ENCODE measurements around the gene DOCK1.
"Not testable (repeated sequence)": the region's sequence is repeated elsewhere in the genome, so short reads cannot be mapped to it uniquely, and the experiment has no call there.

The DOCK1 gene

DNA sequence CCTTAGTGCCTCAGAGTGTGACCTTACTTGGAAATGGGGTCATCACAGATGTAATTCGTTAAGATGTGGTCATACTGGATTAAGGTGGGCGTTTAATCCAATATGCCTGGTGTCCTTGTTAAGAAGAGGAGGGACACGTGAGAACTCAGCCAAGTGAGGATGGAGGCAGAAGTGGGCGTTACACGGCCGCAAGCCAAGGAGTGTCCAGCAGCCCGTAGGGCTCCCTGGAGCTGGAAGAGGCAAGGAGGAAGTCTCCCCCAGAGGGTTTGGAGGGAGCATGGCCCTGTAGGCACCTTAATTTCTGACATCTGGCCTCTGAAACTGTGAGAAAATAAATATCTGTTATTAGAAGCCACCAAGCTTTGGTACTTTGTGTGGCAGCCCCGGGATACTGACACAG, 21.3 kb downstream of the DOCK1 start:
- DNase-seq (ENCODE audit: low read depth) = no peak

DNA sequence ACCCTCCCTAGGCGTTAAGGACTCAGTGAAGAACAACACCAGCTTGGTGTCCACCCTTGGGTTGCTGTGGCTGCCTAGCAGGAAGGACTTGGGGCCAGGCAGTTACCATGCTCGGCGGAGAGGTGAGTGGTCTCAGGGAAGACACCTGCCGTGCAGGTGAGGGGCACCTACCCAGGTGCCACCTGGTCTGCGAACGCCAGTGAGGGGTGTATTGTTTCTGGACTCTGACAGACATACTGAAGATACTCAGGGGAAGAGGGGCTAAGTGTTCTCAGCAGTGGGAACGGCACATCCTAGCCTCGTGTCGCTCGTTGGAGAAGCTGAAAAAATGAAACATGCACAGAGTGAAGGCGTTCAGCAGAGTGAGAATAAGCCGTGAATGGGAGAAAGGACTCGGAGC, 22.6 kb downstream of the DOCK1 start:
- DNase-seq (ENCODE audit: low read depth) = no peak

DNA sequence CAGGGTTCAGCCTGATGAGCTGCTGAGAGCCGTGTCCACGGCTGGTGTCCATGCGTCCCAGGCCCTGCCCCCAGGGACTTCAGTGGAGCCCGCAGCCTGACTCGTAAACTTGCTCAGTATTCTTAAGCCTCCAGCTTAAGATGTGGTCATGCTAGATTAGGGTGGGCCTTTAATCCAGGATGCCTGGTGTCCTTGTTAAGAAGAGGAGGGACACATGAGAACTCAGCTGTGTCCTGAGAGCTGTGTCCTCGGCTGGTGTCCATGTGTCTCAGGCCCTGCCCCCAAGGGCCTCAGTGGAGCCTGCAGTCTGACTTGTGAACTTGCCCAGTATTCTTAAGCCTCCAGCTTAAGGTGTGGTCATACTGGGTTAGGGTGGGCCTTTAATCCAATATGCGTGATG, 23.0 kb downstream of the DOCK1 start:
- no peak for DNase-seq (ENCODE audit: low read depth)

DNA sequence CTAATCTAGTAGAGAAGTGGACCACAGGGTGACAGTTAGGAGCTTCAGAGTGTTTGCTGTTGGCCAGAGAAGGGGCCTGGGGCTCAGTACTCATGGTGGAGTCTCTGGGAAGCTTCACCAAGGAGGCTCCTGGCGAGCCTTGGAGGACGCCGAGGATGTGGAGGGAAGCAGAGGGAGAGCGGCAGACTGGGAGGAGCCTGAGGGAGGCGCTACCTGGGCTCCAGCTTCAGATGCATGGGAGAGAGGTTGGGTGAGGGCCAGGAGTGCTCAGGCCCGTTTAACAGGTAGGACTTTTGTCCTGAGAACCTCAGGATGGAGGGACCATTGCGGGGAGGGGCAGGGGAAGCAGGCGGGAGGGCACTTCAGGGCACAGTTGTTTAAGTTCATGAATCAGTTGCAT, 24.2 kb downstream of the DOCK1 start:
- no peak for DNase-seq (ENCODE audit: low read depth)

DNA sequence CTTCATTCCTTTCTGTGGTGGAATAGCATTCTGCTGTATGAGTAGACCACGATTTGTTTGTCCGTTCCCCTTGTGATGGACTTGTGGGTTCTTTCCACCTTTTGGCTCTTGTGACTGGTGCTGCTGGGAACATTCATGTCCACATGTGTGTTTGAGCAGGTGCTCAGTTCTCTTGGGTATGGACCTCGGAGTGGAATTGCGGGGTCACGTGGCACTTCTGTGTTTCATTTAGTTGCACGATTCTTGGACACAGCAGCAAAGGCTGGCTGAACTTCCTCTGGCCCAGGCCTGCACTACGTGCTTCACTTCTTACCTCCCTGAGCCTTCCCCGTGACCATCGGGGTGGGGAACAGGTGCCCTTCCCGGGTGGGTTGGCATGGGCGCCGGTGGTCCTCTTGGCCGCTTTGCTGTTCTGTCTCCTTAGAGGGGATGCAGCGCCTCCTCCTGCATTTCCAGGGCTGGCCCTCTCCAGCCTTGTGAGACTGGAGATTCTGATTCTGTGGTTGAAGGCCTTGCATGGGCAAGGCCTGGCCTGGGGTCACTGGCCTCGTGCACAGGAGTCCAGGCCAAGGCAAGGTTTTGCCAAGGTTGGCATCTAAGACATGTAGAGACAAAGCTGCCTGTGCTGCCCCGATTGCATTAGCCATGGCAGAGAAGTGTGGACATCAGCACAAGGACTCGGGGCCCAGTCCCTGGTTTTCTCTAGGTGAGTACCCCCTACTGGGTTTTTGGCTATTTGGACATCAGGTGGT, 25.1 kb downstream of the DOCK1 start:
- DNase-seq (ENCODE audit: low read depth) = peak; percentile 22

DNA sequence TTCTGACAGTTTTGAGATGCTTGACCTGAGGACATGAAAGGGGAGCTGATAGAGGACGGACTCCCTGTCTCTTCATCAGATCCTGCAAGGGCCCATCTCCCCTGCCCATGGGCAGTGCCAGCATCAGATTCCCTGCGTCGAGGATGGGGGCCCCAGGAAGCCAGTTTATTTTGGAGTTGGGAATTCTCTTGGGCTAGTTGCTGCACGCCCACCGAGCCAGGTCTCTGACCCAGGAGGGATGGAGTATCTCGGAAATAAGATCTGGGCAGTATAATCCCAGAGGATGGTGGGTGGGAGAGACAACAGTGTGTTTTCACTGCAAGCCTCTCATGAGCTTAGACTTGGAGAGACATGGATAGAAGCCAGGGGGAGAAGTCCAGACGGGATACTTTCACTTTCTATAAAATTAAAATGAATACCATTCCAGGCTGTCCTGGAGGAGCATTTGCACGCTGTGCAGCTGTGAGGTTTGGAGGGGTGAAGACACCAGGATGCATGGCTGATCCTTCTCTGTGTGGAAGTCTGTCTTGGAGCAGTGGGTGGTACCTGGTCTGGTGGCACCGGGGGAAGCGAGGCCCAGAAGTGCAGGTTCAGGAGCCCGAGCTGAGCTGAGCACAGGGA, 25.8 kb downstream of the DOCK1 start:
- DNase-seq (ENCODE audit: low read depth) = peak; percentile 20

DNA sequence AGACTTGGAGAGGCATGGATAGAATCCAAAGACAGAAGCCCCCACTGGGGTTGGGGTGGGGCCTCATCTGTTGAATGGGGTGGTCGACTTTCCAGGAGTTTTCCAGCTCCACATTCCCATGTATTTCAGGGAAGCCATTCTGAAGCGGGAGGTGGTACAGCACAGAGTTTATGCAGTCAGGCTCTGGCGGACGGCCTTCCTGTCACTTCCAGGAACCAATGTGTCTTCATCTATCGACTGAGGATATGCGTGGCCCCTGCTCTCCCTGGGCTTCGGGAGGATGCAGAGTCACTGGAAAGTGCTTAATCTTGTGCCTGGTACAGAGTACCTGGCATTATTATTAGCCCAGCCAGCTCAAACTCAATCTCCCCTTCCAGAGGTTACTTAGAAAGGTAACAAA, 26.3 kb downstream of the DOCK1 start:
- no peak for DNase-seq (ENCODE audit: low read depth)

DNA sequence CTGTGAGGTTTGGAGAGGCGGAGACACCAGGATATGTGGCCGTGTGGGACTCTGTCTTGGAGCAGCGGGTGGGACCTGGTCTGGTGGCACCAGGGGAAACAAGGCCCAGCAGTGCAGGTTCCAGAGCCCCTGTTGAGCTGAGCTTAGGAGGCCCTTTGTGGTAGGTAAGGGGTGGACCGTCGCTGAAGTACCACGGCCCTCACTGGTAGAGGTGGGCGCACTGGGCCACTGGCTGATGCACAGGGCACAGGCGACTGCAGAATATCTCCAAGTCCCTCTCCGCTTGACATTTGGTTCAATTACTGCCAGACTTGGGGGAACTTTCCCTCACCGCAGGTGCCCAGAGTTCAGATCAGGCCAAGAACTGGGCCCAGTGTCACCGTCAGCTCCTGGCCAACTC, 27.3 kb downstream of the DOCK1 start:
- DNase-seq (ENCODE audit: low read depth) = no peak

DNA sequence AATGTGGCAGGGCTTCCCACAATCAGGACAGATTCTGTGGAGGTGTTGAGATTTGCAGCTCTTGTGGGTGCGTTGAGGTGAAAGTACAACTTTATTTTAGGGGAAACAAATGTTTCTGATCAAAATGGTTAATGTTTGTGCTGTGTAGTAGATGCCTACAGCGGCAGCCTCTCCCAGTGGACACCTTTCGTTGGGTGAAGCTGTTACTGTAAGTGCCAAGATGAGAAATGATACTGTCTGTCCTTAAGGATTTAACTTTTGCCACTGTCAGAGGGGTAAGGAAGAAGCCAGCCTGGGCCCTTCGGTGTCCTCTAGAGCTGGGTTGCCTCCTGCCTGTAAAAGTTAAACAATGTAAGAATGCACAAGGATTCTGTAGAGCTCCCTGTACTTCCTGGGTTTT, 27.9 kb downstream of the DOCK1 start:
- no peak for DNase-seq (ENCODE audit: low read depth)

DNA sequence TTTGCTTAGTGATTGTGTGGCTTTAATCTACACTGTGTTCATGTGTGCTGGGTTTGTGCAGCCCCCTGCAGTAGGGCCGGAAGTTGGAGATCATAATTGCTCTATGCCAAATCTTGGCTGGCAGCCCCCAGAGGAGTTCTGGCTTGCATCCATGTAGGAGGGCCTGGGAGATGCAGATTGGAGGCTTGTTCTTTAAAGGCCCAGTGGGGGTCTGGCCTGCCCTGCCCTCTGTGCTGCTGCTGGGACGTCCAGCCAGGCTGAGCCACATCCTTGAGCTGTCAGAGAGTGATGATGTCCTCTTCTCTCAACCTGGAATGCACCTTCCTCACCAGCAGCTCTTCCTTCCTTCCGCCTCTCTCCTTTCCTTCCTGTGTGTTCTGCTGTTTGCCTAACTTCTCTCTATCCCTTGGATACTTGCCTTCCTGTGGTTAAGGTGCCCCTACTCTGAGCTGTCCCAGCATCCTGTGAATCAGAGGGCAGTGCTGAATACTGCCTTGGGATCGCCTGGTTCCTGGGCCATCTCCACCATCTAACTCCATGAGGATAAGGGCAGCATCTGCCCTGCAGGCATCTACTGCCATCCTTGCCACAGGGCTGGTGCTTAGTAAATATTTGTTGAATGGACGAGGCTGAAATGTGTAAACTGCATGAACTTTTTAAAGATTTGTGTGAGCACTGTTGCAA, 30.2 kb downstream of the DOCK1 start:
- peak; percentile 22 for DNase-seq (ENCODE audit: low read depth)

DNA sequence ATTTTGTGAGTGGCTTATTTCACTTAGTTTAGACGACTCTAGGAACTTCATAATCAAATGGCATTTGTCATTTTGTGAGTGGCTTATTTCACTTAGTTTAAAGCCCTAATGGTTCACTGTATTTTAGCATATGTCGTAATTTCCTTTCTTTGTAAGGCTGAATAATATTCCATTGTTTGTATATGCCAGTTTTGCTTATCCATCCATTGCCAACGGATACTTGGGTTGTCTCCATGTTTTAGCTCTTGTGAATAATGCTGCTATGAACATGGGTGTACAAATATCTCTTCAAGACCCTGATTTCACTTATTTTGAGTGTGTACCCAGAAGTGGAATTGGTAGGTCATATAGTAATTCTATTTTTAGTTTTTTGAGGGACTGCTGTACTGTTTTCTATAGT, 31.8 kb downstream of the DOCK1 start:
- DNase-seq (ENCODE audit: low read depth) = no peak

DNA sequence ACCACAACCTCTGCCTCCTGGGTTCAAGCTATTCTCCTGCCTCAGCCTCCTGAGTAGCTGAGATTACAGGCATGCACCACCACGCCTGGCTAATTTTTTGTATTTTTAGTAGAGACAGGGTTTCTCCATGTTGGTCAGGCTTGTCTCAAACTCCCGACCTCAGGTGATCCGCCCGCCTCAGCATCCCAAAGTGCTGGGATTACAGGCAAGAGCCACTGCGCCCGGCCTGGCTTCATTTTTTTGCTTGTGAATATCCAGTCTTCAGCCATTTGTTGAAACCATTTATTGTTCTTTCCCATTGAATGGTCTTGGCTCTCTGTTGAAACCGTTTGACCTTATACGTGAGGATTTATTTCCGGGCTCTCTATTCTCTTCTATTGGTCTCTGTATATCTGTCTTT, 32.9 kb downstream of the DOCK1 start:
- not testable (repeated sequence) for DNase-seq (ENCODE audit: low read depth)

DNA sequence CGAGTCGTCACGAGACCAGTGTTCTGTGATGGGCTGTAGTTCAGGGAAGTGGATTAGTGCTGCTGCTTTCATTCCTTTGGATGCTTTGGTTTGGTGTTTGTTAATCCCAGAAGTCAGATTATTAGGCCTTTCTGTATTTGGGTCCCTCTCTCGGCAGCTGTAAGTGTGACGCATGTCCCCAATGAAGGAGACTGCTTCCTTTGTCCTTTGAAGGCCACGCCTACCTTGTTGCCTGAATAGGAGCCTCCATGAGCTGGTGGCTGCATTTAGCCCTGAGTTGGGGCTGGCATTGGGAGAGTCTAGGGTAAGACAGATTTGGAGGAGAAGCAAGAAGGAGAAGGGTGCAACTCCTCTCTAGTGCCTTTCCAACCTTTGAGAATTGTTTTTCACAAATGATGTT, 34.5 kb downstream of the DOCK1 start:
- DNase-seq (ENCODE audit: low read depth) = no peak

DNA sequence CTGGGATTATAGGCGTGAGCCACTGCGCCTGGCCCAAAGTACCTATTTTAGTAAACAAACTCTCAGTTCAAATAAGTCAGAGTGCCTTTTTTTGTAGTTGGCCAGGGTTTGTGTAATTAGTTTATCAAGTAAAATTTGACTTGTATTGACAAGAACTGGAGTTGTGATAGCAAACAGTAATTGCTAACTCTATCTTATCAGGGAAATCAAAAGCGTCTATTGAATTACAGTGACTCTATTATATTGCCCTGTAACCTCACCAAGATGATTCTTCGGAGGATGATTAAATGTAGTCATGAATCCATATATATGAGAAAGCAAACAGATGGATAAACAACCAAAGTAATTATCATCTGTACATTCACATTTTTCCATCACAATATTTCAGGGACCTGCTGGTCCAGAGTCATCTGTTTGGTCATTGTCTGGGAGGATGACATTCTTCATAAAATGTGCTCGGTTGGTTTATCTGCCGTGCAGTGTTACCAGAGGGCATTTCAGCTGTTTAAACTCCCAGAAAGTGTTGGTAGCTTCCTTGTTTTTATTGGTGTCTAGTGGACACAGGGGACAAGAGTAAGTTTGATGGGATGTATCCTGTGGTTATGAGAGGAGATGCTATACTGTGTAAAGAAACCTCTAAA, 35.6 kb downstream of the DOCK1 start:
- DNase-seq (ENCODE audit: low read depth) = no peak

DNA sequence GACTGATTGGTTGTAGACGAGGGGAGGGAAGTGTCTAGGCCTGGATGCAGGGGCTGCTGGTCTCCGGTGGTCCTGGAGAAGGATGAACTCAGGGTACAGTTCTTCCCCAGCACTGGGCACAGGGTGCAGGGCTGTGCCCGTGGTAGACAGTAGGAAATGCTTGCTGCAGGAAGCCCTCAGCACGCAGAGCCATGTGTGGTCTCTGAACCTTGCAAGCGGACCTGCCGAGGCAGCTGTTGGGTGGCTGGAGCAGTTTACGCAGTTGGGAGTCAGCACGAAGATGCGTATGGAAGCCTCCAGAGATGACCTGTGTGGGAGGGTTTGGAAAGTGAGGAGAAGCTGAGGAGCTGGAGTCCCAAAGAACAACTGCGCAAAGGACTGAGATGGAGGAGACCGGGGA, 39.0 kb downstream of the DOCK1 start:
- no peak for DNase-seq (ENCODE audit: low read depth)

DNA sequence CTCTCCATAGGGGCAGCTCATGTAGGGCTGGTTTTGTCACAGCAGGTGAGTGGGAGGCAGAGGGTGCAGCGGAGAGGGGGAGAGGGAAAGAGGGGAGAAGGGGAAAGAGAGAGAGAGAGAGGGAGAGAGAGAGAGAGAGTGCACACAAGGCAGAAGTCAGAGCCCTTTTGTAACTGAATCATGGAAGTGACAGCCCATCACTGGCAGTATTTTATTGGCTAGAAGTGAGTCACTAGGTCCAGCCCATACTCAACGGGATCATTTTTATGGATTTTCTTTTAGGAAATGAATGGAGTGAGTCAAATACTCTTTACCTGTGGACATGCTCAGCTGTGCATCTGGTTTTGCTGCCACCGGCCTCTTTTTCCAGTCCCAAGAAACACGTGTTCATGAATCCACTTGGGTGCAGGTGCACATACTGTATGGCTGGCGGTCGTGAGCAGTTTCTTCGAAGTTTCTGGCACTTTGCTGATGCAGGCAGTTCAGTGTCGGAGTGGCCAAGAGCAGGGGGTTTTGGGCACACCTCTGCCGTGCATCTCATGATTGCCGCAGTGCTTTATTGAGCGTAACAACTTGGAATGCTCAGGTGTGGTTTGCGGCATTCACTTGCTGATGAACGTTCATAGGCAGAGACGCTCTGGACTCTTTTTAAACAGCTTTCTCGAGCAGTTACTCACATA, 40.3 kb downstream of the DOCK1 start:
- DNase-seq (ENCODE audit: low read depth) = no peak

DNA sequence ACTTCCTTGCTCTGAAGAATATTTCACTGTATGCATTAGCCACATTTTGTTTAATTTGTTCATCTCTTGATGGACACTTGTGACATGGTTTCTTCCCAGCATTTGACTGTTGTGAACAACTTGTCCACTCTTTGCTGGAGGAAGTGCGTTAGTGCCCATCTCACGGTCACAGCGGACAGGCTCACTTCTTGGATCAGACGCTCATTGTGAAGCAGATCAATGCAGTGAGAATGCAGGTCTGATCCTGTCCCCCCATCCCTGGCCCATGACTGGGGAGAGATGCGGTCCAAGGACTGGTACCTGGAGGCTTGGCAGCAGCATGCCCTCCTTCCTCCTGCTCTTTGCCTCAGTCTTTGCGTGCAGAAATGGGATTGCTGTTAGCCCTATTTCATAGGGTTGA, 41.5 kb downstream of the DOCK1 start:
- no peak for DNase-seq (ENCODE audit: low read depth)

DNA sequence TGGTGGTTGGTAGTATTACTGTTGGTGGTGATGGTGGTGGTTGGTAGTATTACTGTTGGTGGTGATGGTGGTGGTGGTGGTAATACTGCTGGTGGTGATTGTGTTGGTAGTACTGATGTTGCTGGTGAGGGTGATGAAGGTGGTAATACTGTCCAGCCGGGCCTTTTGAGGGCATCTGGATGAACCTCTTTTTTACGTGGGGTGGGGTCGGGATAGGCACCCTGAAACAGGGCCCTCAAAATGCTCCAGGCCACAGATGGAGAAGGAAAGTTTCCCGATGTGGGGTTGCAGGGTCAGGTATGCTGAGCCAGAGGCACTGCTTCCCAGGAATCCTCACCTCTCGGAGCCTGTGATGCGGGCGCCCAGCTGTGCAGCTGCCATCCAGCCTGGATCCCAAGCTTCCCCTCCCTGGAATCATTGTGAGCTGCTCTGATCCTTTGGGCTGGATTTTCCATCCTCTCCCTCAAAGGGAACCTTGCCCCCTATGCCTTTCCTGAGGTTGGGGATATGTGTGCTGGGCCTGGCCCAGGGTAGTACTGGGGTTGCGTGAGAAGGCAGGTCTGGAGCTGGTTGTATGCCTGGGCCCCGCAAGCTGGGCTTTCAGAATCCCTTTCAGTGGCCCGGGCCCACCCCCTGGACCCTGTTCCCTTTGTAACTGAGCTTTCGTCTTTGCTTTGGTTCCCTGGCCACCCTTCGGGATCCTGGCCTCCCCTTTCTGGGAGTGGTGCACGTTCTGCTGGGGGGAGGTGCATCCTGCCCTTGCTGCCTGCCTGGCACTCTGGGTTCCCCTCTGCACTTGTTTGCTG, 43.3 kb downstream of the DOCK1 start:
- no peak for DNase-seq (ENCODE audit: low read depth)

DNA sequence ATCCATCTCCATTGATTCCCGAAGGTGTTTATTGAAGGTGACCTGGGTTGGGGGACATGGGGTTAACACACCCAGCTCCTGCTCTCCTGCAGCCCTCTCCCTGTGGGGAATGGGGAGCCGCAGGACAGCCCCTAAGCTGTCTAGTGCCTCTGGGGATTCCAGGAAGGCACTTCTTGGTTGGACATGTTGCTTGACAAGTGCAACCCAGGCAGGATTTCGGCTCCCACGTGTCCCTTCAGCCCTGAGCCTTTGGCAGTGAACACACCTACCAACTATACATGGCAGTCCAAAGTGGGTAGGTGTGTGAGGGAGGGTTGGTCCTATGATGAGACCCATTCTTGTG, 43.9 kb downstream of the DOCK1 start:
- no peak for DNase-seq (ENCODE audit: low read depth)

DNA sequence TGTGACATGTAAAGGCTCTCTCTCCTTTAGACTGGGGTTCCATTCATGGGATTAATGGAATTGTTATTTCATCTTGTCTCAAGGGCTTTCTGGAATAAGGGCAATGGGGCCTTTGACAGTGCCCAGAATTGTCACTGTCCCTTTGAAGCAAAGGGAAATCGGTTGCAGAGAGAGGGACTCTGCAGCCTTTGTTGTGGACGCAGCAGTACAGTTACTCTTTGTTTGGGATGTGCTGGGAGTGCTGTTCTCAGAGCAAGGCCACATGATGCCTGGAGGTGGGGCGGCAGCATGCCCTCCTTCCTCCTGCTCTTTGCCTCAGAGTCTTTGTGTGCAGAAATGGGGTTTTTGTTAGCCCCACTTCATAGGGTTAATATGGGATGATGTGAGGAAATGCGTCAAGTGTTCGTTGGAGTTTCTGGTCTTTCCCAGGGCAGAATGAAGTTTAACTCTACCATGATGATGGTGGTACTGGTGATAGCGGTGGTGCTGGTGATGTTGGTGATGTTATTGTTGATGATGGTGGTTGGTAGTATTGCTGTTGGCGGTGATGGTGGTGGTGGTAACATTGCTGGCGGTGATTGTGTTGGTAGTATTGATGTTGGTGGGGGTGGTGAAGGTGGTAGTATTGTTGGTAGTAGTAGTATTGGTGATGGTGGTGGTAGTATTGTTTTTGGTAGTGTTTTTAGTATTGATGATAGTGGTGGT, 45.3 kb downstream of the DOCK1 start:
- no peak for DNase-seq (ENCODE audit: low read depth)

DNA sequence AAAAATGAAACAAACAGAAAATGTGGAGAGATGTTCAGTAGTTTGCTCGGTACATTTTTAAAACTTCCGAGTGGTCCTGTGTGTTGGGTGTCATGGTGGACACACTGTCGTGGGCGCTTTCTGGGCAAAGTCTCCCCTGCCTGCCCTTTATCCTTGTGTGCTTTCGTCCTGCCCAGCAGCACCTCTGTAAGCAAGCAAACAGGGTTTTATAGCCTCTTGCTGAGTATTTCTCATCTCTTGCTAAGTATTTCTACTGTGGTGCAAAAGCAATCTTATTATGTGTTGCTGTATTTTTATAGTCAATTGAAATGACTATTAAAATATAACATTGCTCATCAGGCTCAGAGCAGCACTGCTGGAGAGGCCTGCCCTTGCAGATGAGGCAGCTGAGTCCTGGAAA, 48.7 kb downstream of the DOCK1 start:
- DNase-seq (ENCODE audit: low read depth) = no peak

Data from amniotic epithelial cell (primary cell).